AG04449 (cell line): ENCODE data around the gene PEBP1.

Source experiments
- CTCF ChIA-PET: fragments of 350-600 bp; formaldehyde crosslinking; extraction: SDS; loops from one replicate; lab custom pipeline; 2021; ENCODE audit warnings: antibody characterized with exemption; lab: Yijun Ruan, JAX
- POLR2A ChIA-PET: fragments of 400-600, 350-600 bp; formaldehyde crosslinking; extraction: SDS; loops from one replicate; lab custom pipeline; 2020; ENCODE audit warnings: antibody characterized with exemption, inconsistent platforms; lab: Yijun Ruan, JAX
- DNase-seq: peaks from one replicate; pipeline ENCODE4 v3.0.0-alpha.2; 2010; ENCODE audit warnings: low read depth, low spot score
- H3K4me3 ChIP-seq: 2 replicates; pipeline ENCODE4 v1.5.1; 2011; ENCODE audit warnings: low read depth, mild to moderate bottlenecking, control low read depth, low read length
- CTCF ChIP-seq: IDR thresholded peaks from one replicate; pipeline ENCODE4 v1.5.1; 2011; ENCODE audit warnings: mild to moderate bottlenecking, moderate library complexity, low read length, control low read depth, inconsistent platforms; ENCODE audit not compliant: insufficient read depth; ENCODE audit errors: missing control alignments

PEBP1 gene

GRCh38 chr12:118140825-118141224, 4.9 kb downstream of the PEBP1 start:
- no peak for TF ChIP-seq CTCF
- CTCF ChIA-PET, result interaction anchor here (1.0 to 3.5 kb wide), 3 partner anchors 19 to 237 kb away, joined by 4 to 15 read pairs (median 7); no protein-coding TSS in a partner anchor
- H3K4me3 ChIP-seq, result no peak overlapping the region
- POLR2A ChIA-PET, result no interaction called here
- DNase-seq, result no peak

- ChIA-PET CTCF (interaction anchor here (1.3 kb wide), 1 partner anchor 9 kb away, joined by 3 read pairs; no protein-coding TSS in a partner anchor), POLR2A (no interaction called here)
- H3K4me3 ChIP-seq, result no peak overlapping the region
- no peak for TF ChIP-seq CTCF
- DNase-seq, result no peak
Measured at GRCh38 chr12:118144499-118144898, 8.6 kb downstream of the PEBP1 start.

- DNase-seq, result no peak
- H3K4me3 ChIP-seq, result no peak overlapping the region
- no peak for TF ChIP-seq CTCF
- CTCF ChIA-PET, result interaction anchor here (1.3 kb wide), 1 partner anchor 8 kb away, joined by 3 read pairs; no protein-coding TSS in a partner anchor
- POLR2A ChIA-PET, result no interaction called here
Measured at GRCh38 chr12:118145113-118145797, 9.3 kb downstream of the PEBP1 start.

- TF ChIP-seq CTCF, result no peak
- DNase-seq, result no peak
- no peak overlapping the region for H3K4me3 ChIP-seq
- CTCF ChIA-PET, result interaction anchor here (1.2 kb wide), 1 partner anchor 38 kb away, joined by 3 read pairs; no protein-coding TSS in a partner anchor
- POLR2A ChIA-PET, result no interaction called here
Measured at GRCh38 chr12:118145798-118146156, 9.9 kb downstream of the PEBP1 start.

GRCh38 chr12:118148287-118148686, 12.4 kb downstream of the PEBP1 start:
- TF ChIP-seq CTCF, result no peak
- no peak for DNase-seq
- POLR2A ChIA-PET, result no interaction called here
- no peak overlapping the region for H3K4me3 ChIP-seq
- CTCF ChIA-PET, result interaction anchor here (1.0 to 2.8 kb wide), 4 partner anchors 9 to 230 kb away, joined by 3 to 16 read pairs (median 5); partner anchors contain the start of gene SUDS3

GRCh38 chr12:118150625-118151024, 14.7 kb downstream of the PEBP1 start:
- no peak for TF ChIP-seq CTCF
- POLR2A ChIA-PET, result no interaction called here
- CTCF ChIA-PET, result interaction anchor here (1.7 to 2.8 kb wide), 3 partner anchors 11 to 31 kb away, joined by 3 to 16 read pairs (median 5); no protein-coding TSS in a partner anchor
- DNase-seq, result no peak
- H3K4me3 ChIP-seq, result no peak overlapping the region
